ENCODE data around the gene SRL. TPM values are rescaled to one million over a fixed set of nuclear protein-coding genes. Genes with fewer than 3 reads are reported as not detected.
"Not testable (repeated sequence)": the region's sequence is repeated elsewhere in the genome, so short reads cannot be mapped to it uniquely, and the experiment has no call there.

The SRL gene
- total RNA-seq, 1 donor from 2014 or later: 0.40 TPM

DNA sequence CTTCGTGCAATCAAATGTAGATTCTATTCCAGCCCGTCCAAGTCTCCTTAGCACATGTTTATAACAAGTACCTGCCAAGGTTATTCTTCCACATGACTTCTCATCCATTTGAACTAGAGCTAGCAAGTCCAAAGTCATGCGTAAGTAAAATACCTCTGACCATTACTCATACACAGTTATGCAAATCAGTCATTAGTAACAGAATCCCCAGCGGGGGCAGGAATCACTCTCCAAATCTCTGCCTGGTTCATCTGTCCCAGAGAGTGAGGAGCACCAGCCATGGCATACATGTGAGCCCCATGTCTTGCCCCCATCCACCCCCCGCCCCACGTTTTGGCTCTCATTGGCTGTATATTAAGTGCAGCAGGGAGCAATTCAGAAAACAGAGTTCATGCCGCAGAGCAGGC, 27.7 kb downstream of the SRL start:
- H3K4me1 Mint-ChIP-seq: peaks cover 20% of the 10 kb centered on the region
- TF ChIP-seq, protein P1, sequence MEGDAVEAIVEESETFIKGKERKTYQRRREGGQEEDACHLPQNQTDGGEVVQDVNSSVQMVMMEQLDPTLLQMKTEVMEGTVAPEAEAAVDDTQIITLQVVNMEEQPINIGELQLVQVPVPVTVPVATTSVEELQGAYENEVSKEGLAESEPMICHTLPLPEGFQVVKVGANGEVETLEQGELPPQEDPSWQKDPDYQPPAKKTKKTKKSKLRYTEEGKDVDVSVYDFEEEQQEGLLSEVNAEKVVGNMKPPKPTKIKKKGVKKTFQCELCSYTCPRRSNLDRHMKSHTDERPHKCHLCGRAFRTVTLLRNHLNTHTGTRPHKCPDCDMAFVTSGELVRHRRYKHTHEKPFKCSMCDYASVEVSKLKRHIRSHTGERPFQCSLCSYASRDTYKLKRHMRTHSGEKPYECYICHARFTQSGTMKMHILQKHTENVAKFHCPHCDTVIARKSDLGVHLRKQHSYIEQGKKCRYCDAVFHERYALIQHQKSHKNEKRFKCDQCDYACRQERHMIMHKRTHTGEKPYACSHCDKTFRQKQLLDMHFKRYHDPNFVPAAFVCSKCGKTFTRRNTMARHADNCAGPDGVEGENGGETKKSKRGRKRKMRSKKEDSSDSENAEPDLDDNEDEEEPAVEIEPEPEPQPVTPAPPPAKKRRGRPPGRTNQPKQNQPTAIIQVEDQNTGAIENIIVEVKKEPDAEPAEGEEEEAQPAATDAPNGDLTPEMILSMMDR (conservative IDR thresholded peaks at IDR 0.05): no peak
- no peaks in the 10 kb centered on the region for H3K36me3 Mint-ChIP-seq (ENCODE audit: low read depth)
- no peaks in the 10 kb centered on the region for H3K27me3 Mint-ChIP-seq (ENCODE audit: low read depth)
- no peak overlapping the region for H3K27ac Mint-ChIP-seq (ENCODE audit: unreplicated experiment)
- DNase-seq (ENCODE audit: low read depth, low spot score): no peak
- no peak overlapping the region for H3K4me3 Mint-ChIP-seq
- H3K9me3 Mint-ChIP-seq: peaks cover 4% of the 10 kb centered on the region

DNA sequence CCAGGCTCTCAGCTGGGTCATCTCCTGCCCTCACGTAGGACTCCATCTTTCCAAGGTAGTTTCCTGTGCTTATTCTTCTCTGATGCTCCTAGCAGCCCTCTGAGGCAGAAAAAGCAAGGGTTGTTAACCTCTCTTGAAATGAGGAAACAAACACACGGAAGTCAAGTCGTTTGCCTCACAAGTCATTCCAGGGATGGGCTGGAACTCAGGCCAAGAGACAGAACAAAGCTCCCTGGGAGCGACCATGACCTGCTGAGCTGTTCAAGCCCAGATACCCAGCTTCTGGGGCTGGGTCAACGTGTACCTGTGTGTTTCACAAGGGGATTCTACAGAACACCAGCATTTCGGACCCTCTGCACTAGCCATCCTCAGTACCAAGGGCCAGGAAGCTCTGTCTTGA, 28.1 kb downstream of the SRL start:
- Mint-ChIP-seq H3K36me3 (ENCODE audit: low read depth) (no peaks in the 10 kb centered on the region), H3K27ac (ENCODE audit: unreplicated experiment) (no peak overlapping the region), H3K27me3 (ENCODE audit: low read depth) (no peaks in the 10 kb centered on the region), H3K9me3 (peaks cover 4% of the 10 kb centered on the region), H3K4me3 (no peak overlapping the region), H3K4me1 (peaks cover 15% of the 10 kb centered on the region)
- TF ChIP-seq, protein P1 (conservative IDR thresholded peaks at IDR 0.05): no peak
- no peak for DNase-seq (ENCODE audit: low read depth, low spot score)

DNA sequence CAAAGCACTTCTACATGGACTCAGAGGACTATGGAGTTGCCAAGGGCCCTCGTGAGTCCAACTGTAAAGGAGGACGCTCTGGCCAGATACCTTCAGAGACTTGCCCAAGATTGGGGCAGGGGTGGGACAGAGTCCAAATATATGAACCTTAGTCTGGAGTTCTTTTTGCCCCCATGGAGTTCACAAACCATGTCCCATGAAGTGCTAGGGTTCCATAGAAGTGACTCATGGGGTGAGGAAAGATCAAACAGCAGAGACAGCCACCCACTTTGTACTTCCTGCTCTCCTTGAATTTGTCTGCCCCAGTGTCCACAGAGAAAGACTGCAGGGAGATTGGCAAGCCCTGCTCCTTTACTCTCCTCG, 29.0 kb downstream of the SRL start:
- H3K27me3 Mint-ChIP-seq (ENCODE audit: low read depth): no peaks in the 10 kb centered on the region
- H3K27ac Mint-ChIP-seq (ENCODE audit: unreplicated experiment): no peak overlapping the region
- TF ChIP-seq, protein P1 (conservative IDR thresholded peaks at IDR 0.05): no peak
- no peak overlapping the region for H3K4me3 Mint-ChIP-seq
- peaks cover 4% of the 10 kb centered on the region for H3K9me3 Mint-ChIP-seq
- no peak for DNase-seq (ENCODE audit: low read depth, low spot score)
- no peaks in the 10 kb centered on the region for H3K36me3 Mint-ChIP-seq (ENCODE audit: low read depth)
- H3K4me1 Mint-ChIP-seq: peaks cover 15% of the 10 kb centered on the region

DNA sequence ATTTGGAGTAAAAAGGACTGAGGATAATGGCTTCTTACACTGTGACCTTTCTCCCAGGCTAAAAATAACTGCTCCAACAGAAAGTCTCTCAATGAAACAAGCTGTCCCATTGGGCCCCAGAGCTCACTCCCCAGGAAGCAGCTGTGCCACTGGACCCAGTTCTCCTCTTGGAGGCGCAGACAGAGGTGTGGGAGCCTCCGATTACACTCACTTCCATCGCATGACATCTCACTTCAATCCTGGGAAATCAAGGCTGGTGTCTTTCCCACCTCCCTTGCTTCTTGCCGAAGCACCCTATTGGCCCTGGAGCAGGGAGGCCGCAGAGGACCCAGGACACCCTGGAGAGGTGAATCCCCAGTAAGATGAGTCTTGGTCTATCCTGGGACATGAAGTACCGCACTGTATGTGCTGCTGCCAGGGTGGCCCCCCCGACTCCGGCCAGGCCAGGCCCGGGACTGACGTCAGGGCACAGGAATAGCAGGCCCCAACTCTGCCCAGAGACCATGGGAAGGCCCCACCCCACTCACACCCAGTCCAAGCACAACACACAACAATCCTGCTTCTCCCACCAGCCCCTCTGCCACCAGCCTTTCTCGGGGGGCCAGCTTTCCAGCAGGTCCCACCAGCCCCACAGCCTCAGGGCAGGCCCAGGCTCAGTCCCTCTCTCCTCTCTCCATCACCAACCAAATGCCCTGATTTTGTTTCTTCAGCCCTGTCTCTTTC, 29.5 kb downstream of the SRL start:
- Mint-ChIP-seq H3K9me3 (peaks cover 4% of the 10 kb centered on the region), H3K27ac (ENCODE audit: unreplicated experiment) (no peak overlapping the region), H3K27me3 (ENCODE audit: low read depth) (no peaks in the 10 kb centered on the region), H3K4me3 (no peak overlapping the region), H3K4me1 (peaks cover 10% of the 10 kb centered on the region), H3K36me3 (ENCODE audit: low read depth) (no peaks in the 10 kb centered on the region)
- TF ChIP-seq, protein P1 (conservative IDR thresholded peaks at IDR 0.05): no peak
- no peak for DNase-seq (ENCODE audit: low read depth, low spot score)

DNA sequence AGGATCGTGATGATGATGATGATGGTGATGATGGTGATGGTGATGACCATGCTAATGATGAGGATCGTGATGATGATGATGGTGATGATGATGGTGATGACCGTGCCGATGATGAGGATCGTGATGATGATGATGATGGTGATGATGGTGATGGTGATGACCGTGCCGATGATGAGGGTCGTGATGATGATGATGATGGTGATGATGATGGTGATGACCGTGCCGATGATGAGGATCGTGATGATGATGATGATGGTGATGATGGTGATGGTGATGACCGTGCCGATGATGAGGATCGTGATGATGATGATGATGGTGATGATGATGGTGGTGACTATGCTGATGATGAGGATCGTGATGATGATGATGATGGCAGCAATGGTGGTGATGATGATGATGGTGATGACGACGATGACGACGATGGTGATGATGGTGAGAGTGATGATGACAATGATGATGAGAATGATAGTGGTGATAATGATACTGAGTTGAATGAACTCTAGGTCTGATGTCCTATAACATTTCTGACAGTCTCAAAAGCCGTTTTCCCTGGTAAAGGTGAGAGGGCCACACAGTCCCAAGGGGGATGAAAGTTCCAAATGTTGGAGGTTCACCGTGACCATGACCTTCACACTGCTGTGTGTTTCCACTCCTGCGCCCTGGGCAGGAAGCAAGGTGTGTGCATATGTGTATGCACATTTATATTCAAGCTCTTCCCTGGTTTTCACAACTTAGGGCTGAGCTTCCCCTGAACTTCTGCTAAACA, 30.3 kb downstream of the SRL start:
- H3K4me1 Mint-ChIP-seq; DNase-seq (ENCODE audit: low read depth, low spot score); H3K27me3 Mint-ChIP-seq (ENCODE audit: low read depth); H3K27ac Mint-ChIP-seq (ENCODE audit: unreplicated experiment); H3K4me3 Mint-ChIP-seq; H3K36me3 Mint-ChIP-seq (ENCODE audit: low read depth); H3K9me3 Mint-ChIP-seq: not testable (repeated sequence)

DNA sequence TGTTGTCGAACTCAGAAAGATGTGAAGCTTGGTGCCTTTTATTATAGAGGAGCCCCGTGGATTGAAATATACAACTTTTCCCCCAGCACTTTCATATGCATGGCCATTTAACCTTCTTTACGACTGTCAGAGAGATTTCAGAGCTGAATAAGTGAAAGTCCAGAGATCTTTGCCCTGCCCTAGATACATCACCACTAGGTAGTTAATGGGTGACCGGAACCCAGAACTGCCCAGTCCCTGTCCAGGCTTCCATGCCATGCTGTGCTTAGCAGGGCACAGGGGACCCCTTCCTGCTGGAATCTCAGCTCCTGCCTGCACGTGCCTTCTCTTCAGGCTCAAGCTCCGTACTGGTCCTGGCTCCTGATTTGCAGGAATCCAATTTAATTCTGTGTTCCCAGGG, 32.2 kb downstream of the SRL start:
- H3K4me1 Mint-ChIP-seq: peaks cover 9% of the 10 kb centered on the region
- peak overlapping the region; percentile 19 for H3K27ac Mint-ChIP-seq (ENCODE audit: unreplicated experiment)
- DNase-seq (ENCODE audit: low read depth, low spot score): no peak
- no peak overlapping the region for H3K4me3 Mint-ChIP-seq
- TF ChIP-seq, protein P1 (conservative IDR thresholded peaks at IDR 0.05): no peak
- H3K27me3 Mint-ChIP-seq (ENCODE audit: low read depth): no peaks in the 10 kb centered on the region
- peaks cover 4% of the 10 kb centered on the region for H3K9me3 Mint-ChIP-seq
- no peaks in the 10 kb centered on the region for H3K36me3 Mint-ChIP-seq (ENCODE audit: low read depth)
